Pancreas (tissue), 10 donors: Measurements from ENCODE around the gene BUB1B. TPM values are rescaled to one million over a fixed set of nuclear protein-coding genes. Genes with fewer than 3 reads are reported as not detected.
A peak's percentile ranks its signal among the peaks of the same experiment; 100 is the strongest.

Experiments used
- ATAC-seq, 4 donors: fragments of 200-7000 bp; cut with Tn5 transposase; one replicate each; pipeline versions ENCODE4 v1.8.0 to v1.9.1; 2020; ENCODE audit warnings: mild to moderate bottlenecking in 4 of 4, moderate library complexity in 4 of 4
- DNase-seq, 6 donors: peaks; one replicate each; pipeline ENCODE4 v3.0.0-alpha.2; 2020
- FAIRE-seq: peaks from 2 replicates; lab custom pipeline; 2012; peaks lifted over from hg19 to GRCh38; lab: Jason Lieb, UNC
- H3K27ac ChIP-seq, 4 donors: fragments of 200-600 bp; sonication (generic); 1 replicate in 3 of 4; 2 replicates in 1 of 4; pipeline versions ENCODE4 v1.5.0 to v1.8.0; 2020
- H3K27me3 ChIP-seq, 4 donors: fragments of 200-600 bp; one replicate each; pipeline ENCODE4 v1.8.0; 2021
- H3K36me3 ChIP-seq, 3 donors: fragments of 200-600 bp; sonication (generic) in 1 of 3; one replicate each; pipeline versions ENCODE4 v1.5.0 to v1.8.0; 2020 to 2021
- H3K4me1 ChIP-seq, 3 donors: fragments of 200-600 bp; one replicate each; pipeline ENCODE4 v1.8.0; 2021
- H3K4me3 ChIP-seq, 4 donors: fragments of 200-600 bp; sonication (generic) in 2 of 4; one replicate each; pipeline versions ENCODE4 v1.5.0 to v1.8.0; 2020 to 2021
- H3K9me3 ChIP-seq, 4 donors: fragments of 200-600 bp; one replicate each; pipeline ENCODE4 v1.8.0; 2021
- CTCF ChIP-seq, 4 donors: fragments of 200-600 bp; sonication (generic) in 3 of 4; IDR thresholded peaks; one replicate each; pipeline versions ENCODE4 v1.5.0 to v1.8.0; 2021; ENCODE audit warnings: antibody characterized with exemption in 4 of 4
- WGBS, 2 donors: extraction: QIAGEN DNeasy Blood & Tissue Kit; methylation state at CpG; one replicate each; pipeline ENCODE4 v1.1.7; 2013; 5-methylcytosine and 5-hydroxymethylcytosine counted together
- intact Hi-C, 3 donors: fragments of 100-400 bp; cut with DNase I; formaldehyde crosslinking; loops; one replicate each; pipeline versions ENCODE4 v1.11.1 to v1.14.2; 2022
- polyA plus RNA-seq, 2 donors: library from polyadenylated mRNA; stranded (reverse); fragments of 200-250 nt; gene quantifications; one replicate each; pipeline ENCODE4 v1.2.3, GENCODE V29; 2013
- total RNA-seq, 6 donors: library from RNA; stranded (reverse); fragmentation: NEBNext Ultra II Directional in 4 of 6; extraction: Animal tissue kit (Norgen Biotek cat#: 25700) in 4 of 6; gene quantifications; one replicate each; pipeline versions ENCODE4 v1.2.1 to v1.2.4, GENCODE V29; 2021 to 2023
- donor health status: healthy with polysubstance abuse.
- donor health status: DM: no; HTN: no; CAD: no; lungs with moderate emphysema.
- donor health status: DM: no; HTN: no; CAD: no.
- donor health status: control.
- donor health status: control.
- donor health status: Bipolar disorder and iron deficiency.
- donor health status: DM: yes; HTN: yes; CAD: no.
- donor health status: DM: no; HTN: no; CAD: no.
- donor health status: DM: no; HTN: no; CAD: no.
- donor health status: DM: yes; HTN: yes; CAD: no.

BUB1B gene
- total and polyA plus RNA-seq, 8 donors: 0.09 to 1.9 (median 1.0) TPM; not detected in 2

- no peak overlapping the region for H3K27ac ChIP-seq
- ATAC-seq (no peak), DNase-seq (no peak), FAIRE-seq (no peak)
- no peak for TF ChIP-seq CTCF (IDR thresholded peaks at IDR 0.05)
- intact Hi-C loops: loop anchor here in 1 of 3 donors (5.0 kb wide), 1 partner anchor 33 kb away; no protein-coding TSS in a partner anchor
- no peaks in the 10 kb centered on the region for H3K4me1 ChIP-seq
- H3K4me3 ChIP-seq: no peak overlapping the region
- peaks cover 0 to 16% (median 0%) of the 10 kb centered on the region in 3 donors for H3K36me3 ChIP-seq
- WGBS, 2 donors: 90 to 94% methylated on average over 10 of the region's 10 CpGs
- H3K9me3 ChIP-seq: no peaks in the 10 kb centered on the region
- H3K27me3 ChIP-seq: no peaks in the 10 kb centered on the region
Measured at GRCh38 chr15:40265355-40265754, 104.5 kb downstream of the BUB1B start.

GRCh38 chr15:40265875-40266274, 105.0 kb downstream of the BUB1B start:
- intact Hi-C loops: loop anchor here in 1 of 3 donors (5.0 kb wide), 1 partner anchor 34 kb away; no protein-coding TSS in a partner anchor
- DNase-seq: no peak
- Histone ChIP-seq H3K4me1 (no peaks in the 10 kb centered on the region), H3K27ac (no peak overlapping the region), H3K27me3 (no peaks in the 10 kb centered on the region), H3K36me3 (peaks cover 0 to 16% (median 0%) of the 10 kb centered on the region in 3 donors), H3K9me3 (no peaks in the 10 kb centered on the region), H3K4me3 (no peak overlapping the region)
- no peak for FAIRE-seq
- ATAC-seq: no peak
- 94 to 95% methylated on average over 20 of the region's 20 CpGs for WGBS, 2 donors
- TF ChIP-seq CTCF (IDR thresholded peaks at IDR 0.05): no peak

GRCh38 chr15:40266828-40267304, 106.0 kb downstream of the BUB1B start:
- Histone ChIP-seq H3K4me1 (no peaks in the 10 kb centered on the region), H3K36me3 (peaks cover 0 to 16% (median 0%) of the 10 kb centered on the region in 3 donors), H3K4me3 (no peak overlapping the region), H3K9me3 (no peaks in the 10 kb centered on the region), H3K27me3 (no peaks in the 10 kb centered on the region), H3K27ac (no peak overlapping the region)
- intact Hi-C loops: loop anchor here in 1 of 3 donors (5.0 kb wide), 1 partner anchor 35 kb away; no protein-coding TSS in a partner anchor
- no peak for DNase-seq
- FAIRE-seq: no peak
- ATAC-seq: peak in 3 of 4 donors; percentile 36 to 79 (median 70)
- 79 to 84% methylated on average over 7 of the region's 7 CpGs for WGBS, 2 donors
- no peak for TF ChIP-seq CTCF (IDR thresholded peaks at IDR 0.05)

- Histone ChIP-seq H3K4me1 (no peaks in the 10 kb centered on the region), H3K4me3 (no peak overlapping the region), H3K27me3 (no peaks in the 10 kb centered on the region), H3K27ac (no peak overlapping the region), H3K36me3 (peaks cover 0 to 16% (median 0%) of the 10 kb centered on the region in 3 donors), H3K9me3 (no peaks in the 10 kb centered on the region)
- no peak for DNase-seq
- TF ChIP-seq CTCF (IDR thresholded peaks at IDR 0.05): no peak
- WGBS, 2 donors: 92 to 97% methylated on average over 4 of the region's 4 CpGs
- ATAC-seq: no peak
- intact Hi-C loops: loop anchor here in 1 of 3 donors (5.0 kb wide), 1 partner anchor 35 kb away; no protein-coding TSS in a partner anchor
- FAIRE-seq: no peak
Measured at GRCh38 chr15:40267670-40268069, 106.8 kb downstream of the BUB1B start.

GRCh38 chr15:40269604-40270003, 108.7 kb downstream of the BUB1B start:
- WGBS, 2 donors: 78 to 92% methylated on average over 4 of the region's 4 CpGs
- Histone ChIP-seq H3K4me3 (no peak overlapping the region), H3K27me3 (no peaks in the 10 kb centered on the region), H3K36me3 (peaks cover 0 to 16% (median 0%) of the 10 kb centered on the region in 3 donors), H3K27ac (no peak overlapping the region), H3K9me3 (no peaks in the 10 kb centered on the region), H3K4me1 (no peaks in the 10 kb centered on the region)
- FAIRE-seq (no peak), ATAC-seq (no peak), DNase-seq (no peak)
- TF ChIP-seq CTCF (IDR thresholded peaks at IDR 0.05): no peak
- intact Hi-C loops: loop anchor here (5.0 kb wide), 3 partner anchors 37 to 222 kb away; no protein-coding TSS in a partner anchor
